Right atrium auricular region (tissue), 2 donors: ENCODE data around the gene ASTN2. TPM values are rescaled to one million over a fixed set of nuclear protein-coding genes. Genes with fewer than 3 reads are reported as not detected.

ENCODE experiments used
- DNase-seq: peaks from one replicate; pipeline ENCODE4 v3.0.0-alpha.2; 2019; ENCODE audit warnings: low spot score
- H3K27ac ChIP-seq, 2 donors: fragments of 200-600 bp; sonication (generic); 1 replicate in 1 of 2; 2 replicates in 1 of 2; pipeline ENCODE4 v1.5.1; 2016 to 2019
- H3K27me3 ChIP-seq, 2 donors: fragments of 200-600 bp; sonication (generic); one replicate each; pipeline versions ENCODE4 v1.5.1 to v1.6.0; 2017 to 2019
- H3K36me3 ChIP-seq: fragments of 200-600 bp; sonication (generic); one replicate; pipeline ENCODE4 v1.5.1; 2016
- H3K4me1 ChIP-seq, 2 donors: fragments of 200-600 bp; sonication (generic); one replicate each; pipeline versions ENCODE4 v1.5.1 to v1.6.0; 2017 to 2019
- H3K4me3 ChIP-seq, 2 donors: fragments of 200-600 bp; sonication (generic); 1 replicate in 1 of 2; 2 replicates in 1 of 2; pipeline ENCODE4 v1.5.1; 2017 to 2019; ENCODE audit warnings: mild to moderate bottlenecking in 1 of 2, moderate library complexity in 1 of 2
- H3K9me3 ChIP-seq, 2 donors: fragments of 200-600 bp; sonication (generic); one replicate each; pipeline ENCODE4 v1.5.1; 2019
- total RNA-seq, 2 donors: library from RNA; depleted of rRNA; stranded (reverse); fragments of >200 nt; gene quantifications; one replicate each; pipeline ENCODE4 v1.1.0, GENCODE V29; 2016
- TF ChIP-seq, protein P1 (sequence below), 2 donors: fragments of 200-600 bp; sonication (generic); IDR thresholded peaks; one replicate each; pipeline ENCODE4 v1.5.1; 2019; ENCODE audit warnings: antibody characterized with exemption in 2 of 2

The ASTN2 gene
- total RNA-seq, 2 donors from 2014 or later = 11.1 to 32.2 TPM

DNA sequence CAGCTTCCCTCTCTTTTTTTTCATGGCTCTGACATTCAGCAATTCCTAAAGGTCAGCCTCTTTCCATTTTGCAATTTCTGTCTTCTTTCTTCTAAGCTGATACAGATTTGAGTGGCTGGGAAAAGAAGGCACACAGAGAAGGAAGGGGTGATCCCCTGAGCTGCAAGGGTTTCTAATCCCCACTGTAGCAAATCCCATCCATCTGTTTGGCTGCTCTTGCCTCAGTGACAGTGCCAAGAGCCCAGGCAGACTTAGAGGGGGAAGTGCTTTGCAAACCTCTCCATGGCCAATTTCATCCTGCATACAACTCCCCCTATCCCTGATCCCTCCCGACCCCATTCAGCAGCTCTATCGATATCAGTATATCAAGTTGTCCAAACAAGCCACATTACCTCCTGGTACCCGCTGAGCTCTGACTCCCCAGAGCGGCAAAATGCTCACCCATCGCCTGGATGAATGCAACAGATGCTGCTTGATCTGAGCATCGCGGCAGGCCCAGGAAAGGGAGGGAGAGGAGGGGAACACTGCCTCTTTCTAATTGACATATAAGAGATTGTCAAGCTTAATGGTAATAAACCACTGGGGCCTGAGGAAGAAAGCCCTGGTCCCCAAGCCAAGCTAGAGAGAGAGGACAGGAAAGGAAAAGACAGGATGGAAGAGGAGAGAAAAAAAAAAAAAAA lies 268.9 kb downstream of the ASTN2 start:
- Histone ChIP-seq H3K36me3 (no peaks in the 10 kb centered on the region), H3K27ac (no peak overlapping the region), H3K27me3 (no peaks in the 10 kb centered on the region), H3K4me3 (no peak overlapping the region), H3K4me1 (no peaks in the 10 kb centered on the region), H3K9me3 (no peaks in the 10 kb centered on the region)
- no peak for DNase-seq
- TF ChIP-seq, protein P1, sequence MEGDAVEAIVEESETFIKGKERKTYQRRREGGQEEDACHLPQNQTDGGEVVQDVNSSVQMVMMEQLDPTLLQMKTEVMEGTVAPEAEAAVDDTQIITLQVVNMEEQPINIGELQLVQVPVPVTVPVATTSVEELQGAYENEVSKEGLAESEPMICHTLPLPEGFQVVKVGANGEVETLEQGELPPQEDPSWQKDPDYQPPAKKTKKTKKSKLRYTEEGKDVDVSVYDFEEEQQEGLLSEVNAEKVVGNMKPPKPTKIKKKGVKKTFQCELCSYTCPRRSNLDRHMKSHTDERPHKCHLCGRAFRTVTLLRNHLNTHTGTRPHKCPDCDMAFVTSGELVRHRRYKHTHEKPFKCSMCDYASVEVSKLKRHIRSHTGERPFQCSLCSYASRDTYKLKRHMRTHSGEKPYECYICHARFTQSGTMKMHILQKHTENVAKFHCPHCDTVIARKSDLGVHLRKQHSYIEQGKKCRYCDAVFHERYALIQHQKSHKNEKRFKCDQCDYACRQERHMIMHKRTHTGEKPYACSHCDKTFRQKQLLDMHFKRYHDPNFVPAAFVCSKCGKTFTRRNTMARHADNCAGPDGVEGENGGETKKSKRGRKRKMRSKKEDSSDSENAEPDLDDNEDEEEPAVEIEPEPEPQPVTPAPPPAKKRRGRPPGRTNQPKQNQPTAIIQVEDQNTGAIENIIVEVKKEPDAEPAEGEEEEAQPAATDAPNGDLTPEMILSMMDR (IDR thresholded peaks at IDR 0.05) = no peak

DNA sequence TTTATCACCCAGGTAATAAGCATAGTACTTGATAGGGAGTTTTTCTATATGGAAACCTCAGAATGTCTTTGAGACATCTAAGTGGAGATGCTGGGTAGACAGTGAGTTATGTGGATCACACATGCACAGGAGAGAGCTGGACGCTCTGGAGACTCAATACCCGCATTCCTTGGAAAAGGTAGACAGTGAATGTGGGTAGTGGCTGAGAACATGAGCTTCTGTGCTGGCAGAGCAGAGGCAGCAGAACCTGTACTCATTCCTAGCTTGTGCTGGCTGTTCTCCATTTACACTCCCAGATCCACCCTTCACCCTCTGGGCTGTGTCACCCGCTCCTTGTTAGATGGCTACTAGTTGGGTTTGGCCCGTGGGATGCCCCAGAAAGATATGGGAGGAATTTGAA lies 269.8 kb downstream of the ASTN2 start:
- no peaks in the 10 kb centered on the region for H3K9me3 ChIP-seq
- no peaks in the 10 kb centered on the region for H3K4me1 ChIP-seq
- H3K36me3 ChIP-seq = no peaks in the 10 kb centered on the region
- DNase-seq = no peak
- no peaks in the 10 kb centered on the region for H3K27me3 ChIP-seq
- H3K27ac ChIP-seq = no peak overlapping the region
- H3K4me3 ChIP-seq = no peak overlapping the region
- TF ChIP-seq, protein P1 (IDR thresholded peaks at IDR 0.05) = no peak

DNA sequence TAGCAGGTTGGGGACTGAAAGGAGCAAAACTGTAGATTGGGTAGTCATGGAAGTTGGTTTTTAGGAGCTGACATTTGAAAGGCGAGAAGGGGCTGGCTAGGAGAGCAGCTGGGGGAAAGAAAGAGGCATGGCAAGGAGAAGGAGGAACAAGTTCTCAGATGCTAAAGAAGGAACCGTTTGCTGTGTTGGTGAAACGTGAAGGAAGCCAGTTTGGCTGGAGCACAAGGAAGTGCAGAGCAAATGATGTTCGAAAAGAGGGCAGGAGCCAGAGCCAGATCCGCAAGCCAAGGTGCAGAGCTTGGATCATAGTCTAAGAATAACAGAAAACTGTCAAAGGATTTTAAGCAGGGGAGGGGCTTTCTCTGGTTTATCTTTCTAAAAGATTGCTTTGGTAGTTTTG lies 276.6 kb downstream of the ASTN2 start:
- TF ChIP-seq, protein P1 (IDR thresholded peaks at IDR 0.05) = no peak
- Histone ChIP-seq H3K27ac (no peak overlapping the region), H3K36me3 (no peaks in the 10 kb centered on the region), H3K27me3 (no peaks in the 10 kb centered on the region), H3K4me1 (no peaks in the 10 kb centered on the region), H3K4me3 (no peak overlapping the region), H3K9me3 (no peaks in the 10 kb centered on the region)
- DNase-seq = no peak

DNA sequence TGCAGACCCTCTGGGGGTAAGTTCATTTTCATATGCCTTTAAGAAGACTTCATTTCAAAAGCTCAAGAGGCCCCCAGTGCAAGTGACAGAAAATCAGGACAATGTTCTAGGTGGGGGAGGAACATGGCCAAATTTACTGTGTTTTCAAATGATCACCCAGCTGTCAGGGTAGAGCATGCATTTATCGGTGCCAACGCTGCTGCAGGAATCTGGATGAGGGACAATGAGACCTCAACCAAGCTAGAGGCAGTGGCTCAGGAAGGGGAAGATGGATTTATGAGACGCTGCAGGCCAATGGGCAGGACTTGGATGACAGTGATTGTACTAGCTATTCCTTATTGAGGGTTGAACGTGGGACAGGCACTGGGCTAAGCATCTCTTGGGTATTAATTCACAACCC lies 278.4 kb downstream of the ASTN2 start:
- no peaks in the 10 kb centered on the region for H3K9me3 ChIP-seq
- no peak overlapping the region for H3K27ac ChIP-seq
- no peak overlapping the region for H3K4me3 ChIP-seq
- H3K27me3 ChIP-seq = no peaks in the 10 kb centered on the region
- no peaks in the 10 kb centered on the region for H3K36me3 ChIP-seq
- H3K4me1 ChIP-seq = no peaks in the 10 kb centered on the region
- TF ChIP-seq, protein P1 (IDR thresholded peaks at IDR 0.05) = no peak
- DNase-seq = no peak

DNA sequence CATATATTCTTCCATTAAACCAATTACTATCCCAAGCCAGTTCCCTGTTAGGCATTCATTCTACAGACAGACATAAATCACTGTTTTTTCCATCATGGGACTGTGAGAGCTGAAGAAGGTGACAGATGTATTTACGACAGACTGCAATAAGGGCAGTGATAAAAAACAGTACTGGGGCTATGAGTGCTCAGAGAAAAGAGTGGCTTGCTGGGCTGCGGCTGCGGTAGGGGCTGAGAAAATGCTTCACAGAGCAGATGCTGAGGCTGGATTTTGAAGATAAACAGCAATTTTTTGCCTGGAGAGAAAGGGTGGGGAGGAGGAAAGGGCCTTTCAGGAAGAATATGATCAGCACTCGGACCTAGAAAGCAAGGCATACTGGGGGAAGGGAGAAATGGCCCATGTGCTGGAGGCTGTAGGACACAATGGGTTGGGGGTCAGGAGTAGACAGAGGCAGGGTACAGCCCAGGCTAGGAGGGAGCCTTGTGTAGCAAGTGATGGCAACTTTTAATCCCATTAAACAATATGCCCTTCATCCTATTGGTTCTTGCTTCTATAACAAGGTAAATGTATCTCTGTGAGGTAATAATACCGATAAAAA lies 279.3 kb downstream of the ASTN2 start:
- Histone ChIP-seq H3K27me3 (no peaks in the 10 kb centered on the region), H3K9me3 (no peaks in the 10 kb centered on the region), H3K36me3 (no peaks in the 10 kb centered on the region), H3K4me1 (no peaks in the 10 kb centered on the region), H3K27ac (no peak overlapping the region), H3K4me3 (no peak overlapping the region)
- no peak for DNase-seq
- TF ChIP-seq, protein P1 (IDR thresholded peaks at IDR 0.05) = no peak
